Measurements from ENCODE around the gene CACNA1I.

- TF ChIP-seq CTCF (IDR thresholded peaks at IDR 0.05) (no peak), POLR2A (IDR thresholded peaks at IDR 0.05) (no peak)
Measured at GRCh38 chr22:39574779-39575551, 4.4 kb downstream of the CACNA1I start.
